Activated T-helper 1 cell treated with anti-CD3 and anti-CD28 coated beads, Interleukin-12 subunit alpha, Interleukin-12 subunit beta, Interleukin-2, Interleukin-4 antibody, amounts not matched to agents 30 ng/mL and 10 ng/mL and 1 ng/mL, durations not matched to agents 14 hours and 24 hours and 36 hours (primary cell): ENCODE data around the gene HSPA4. TPM values are rescaled to one million over a fixed set of nuclear protein-coding genes. Genes with fewer than 3 reads are reported as not detected.
"Not testable (repeated sequence)": the region's sequence is repeated elsewhere in the genome, so short reads cannot be mapped to it uniquely, and the experiment has no call there.

Source experiments
- DNase-seq: peaks from one replicate; pipeline ENCODE4 v3.0.0; 2021; ENCODE audit warnings: low spot score
- H3K27ac Mint-ChIP-seq: one replicate; pipeline ENCODE4 v1.8.0; 2021; ENCODE audit warnings: mild to moderate bottlenecking, mixed read lengths
- H3K27me3 Mint-ChIP-seq: one replicate; pipeline ENCODE4 v1.8.0; 2022; ENCODE audit warnings: mild to moderate bottlenecking, moderate library complexity, mixed read lengths; ENCODE audit not compliant: insufficient read depth
- H3K36me3 Mint-ChIP-seq: one replicate; pipeline ENCODE4 v1.8.0; 2021; ENCODE audit warnings: low read depth, mixed read lengths
- H3K4me1 Mint-ChIP-seq: one replicate; pipeline ENCODE4 v1.8.0; 2021; ENCODE audit warnings: low read depth, mixed read lengths
- H3K4me3 Mint-ChIP-seq: one replicate; pipeline ENCODE4 v1.8.0; 2021; ENCODE audit warnings: mild to moderate bottlenecking, moderate library complexity, mixed read lengths
- H3K9me3 Mint-ChIP-seq: one replicate; pipeline ENCODE4 v1.8.0; 2021; ENCODE audit warnings: mixed read lengths
- intact Hi-C: fragments of 100-400 bp; cut with micrococcal nuclease; formaldehyde crosslinking; loops from one replicate; pipeline ENCODE4 v1.15.1; 2024
- total RNA-seq: library from RNA; stranded (reverse); gene quantifications from 2 replicates; pipeline ENCODE4 v1.2.3, GENCODE V29; 2022

The HSPA4 gene
- 244 and 247 TPM in 2 replicates for total RNA-seq

GRCh38 chr5:133051542-133052316 is at the start of gene HSPA4:
Gene HSPA4, plus strand, starts transcription at chr5:133052013. Its CDS starts 238 bp downstream, at chr5:133052251.
- Mint-ChIP-seq H3K27ac (peak within 1 kb of the TSS; percentile 100), H3K36me3 (peaks cover 21% of the 10 kb centered on the region), H3K9me3 (no peaks in the 10 kb centered on the region), H3K27me3 (peaks cover 2% of the 10 kb centered on the region), H3K4me3 (peak within 1 kb of the TSS; percentile 96), H3K4me1 (peaks cover 46% of the 10 kb centered on the region)
- intact Hi-C loops, result loop anchor here (1.0 to 10.0 kb wide), 13 partner anchors 25 to 1687 kb away; partner anchors contain the start of genes AFF4, C5orf15, CAMLG and GDF9
- DNase-seq, result peak; percentile 96

- no peaks in the 10 kb centered on the region for H3K9me3 Mint-ChIP-seq
- no peaks in the 10 kb centered on the region for H3K27me3 Mint-ChIP-seq
- no peak overlapping the region for H3K27ac Mint-ChIP-seq
- intact Hi-C loops, result no loop called here
- no peaks in the 10 kb centered on the region for H3K4me1 Mint-ChIP-seq
- no peak for DNase-seq
- no peak overlapping the region for H3K4me3 Mint-ChIP-seq
- peaks cover 21% of the 10 kb centered on the region for H3K36me3 Mint-ChIP-seq
These were observed 45.2 kb upstream of the HSPA4 start for GRCh38 chr5:133006653-133007052.

- intact Hi-C loops, H3K9me3 Mint-ChIP-seq, H3K27ac Mint-ChIP-seq, H3K27me3 Mint-ChIP-seq, H3K4me1 Mint-ChIP-seq, H3K4me3 Mint-ChIP-seq, DNase-seq: not testable (repeated sequence)
- H3K36me3 Mint-ChIP-seq, result peaks cover 14% of the 10 kb centered on the region
These were observed 43.4 kb upstream of the HSPA4 start for GRCh38 chr5:133008455-133008854.

- peaks cover 22% of the 10 kb centered on the region for H3K36me3 Mint-ChIP-seq
- intact Hi-C loops, result no loop called here
- H3K27ac Mint-ChIP-seq, result no peak overlapping the region
- H3K4me3 Mint-ChIP-seq, result no peak overlapping the region
- no peaks in the 10 kb centered on the region for H3K27me3 Mint-ChIP-seq
- no peaks in the 10 kb centered on the region for H3K9me3 Mint-ChIP-seq
- DNase-seq, result no peak
- no peaks in the 10 kb centered on the region for H3K4me1 Mint-ChIP-seq
These were observed 36.3 kb upstream of the HSPA4 start for GRCh38 chr5:133015466-133015865.

- no peaks in the 10 kb centered on the region for H3K4me1 Mint-ChIP-seq
- H3K4me3 Mint-ChIP-seq, result no peak overlapping the region
- DNase-seq, result no peak
- no peaks in the 10 kb centered on the region for H3K9me3 Mint-ChIP-seq
- H3K27ac Mint-ChIP-seq, result no peak overlapping the region
- H3K36me3 Mint-ChIP-seq, result peaks cover 23% of the 10 kb centered on the region
- no peaks in the 10 kb centered on the region for H3K27me3 Mint-ChIP-seq
- intact Hi-C loops, result no loop called here
These were observed 33.8 kb upstream of the HSPA4 start for GRCh38 chr5:133017964-133018363.

GRCh38 chr5:133019471-133019870 is 32.3 kb upstream of the HSPA4 start:
- intact Hi-C loops, DNase-seq, H3K4me1 Mint-ChIP-seq, H3K27me3 Mint-ChIP-seq, H3K4me3 Mint-ChIP-seq, H3K9me3 Mint-ChIP-seq, H3K27ac Mint-ChIP-seq: not testable (repeated sequence)
- peaks cover 30% of the 10 kb centered on the region for H3K36me3 Mint-ChIP-seq

- H3K9me3 Mint-ChIP-seq, result no peaks in the 10 kb centered on the region
- H3K27me3 Mint-ChIP-seq, result peaks cover 4% of the 10 kb centered on the region
- H3K36me3 Mint-ChIP-seq, result peaks cover 15% of the 10 kb centered on the region
- peak within 1 kb of the TSS; percentile 93 for H3K27ac Mint-ChIP-seq
- DNase-seq, result peak; percentile 89
- peaks cover 23% of the 10 kb centered on the region for H3K4me1 Mint-ChIP-seq
- intact Hi-C loops, result loop anchor here (1.0 to 10.0 kb wide), 4 partner anchors 25 to 159 kb away; partner anchors contain the start of genes GDF9 and UQCRQ
- peak within 1 kb of the TSS; percentile 90 for H3K4me3 Mint-ChIP-seq
These were observed 25.8 kb upstream of the HSPA4 start, which contains the start of gene ZCCHC10 for GRCh38 chr5:133025804-133026663. Gene ZCCHC10, minus strand, starts transcription at chr5:133026549. Its CDS starts 12 bp downstream, at chr5:133026537.

GRCh38 chr5:133026664-133027153 is 25.1 kb upstream of the HSPA4 start:
- H3K4me1 Mint-ChIP-seq, result peaks cover 23% of the 10 kb centered on the region

GRCh38 chr5:133029416-133029815 is 22.4 kb upstream of the HSPA4 start:
- intact Hi-C loops, result loop anchor here (10.0 kb wide), 1 partner anchor 135 kb away; no protein-coding TSS in a partner anchor

More at GRCh38 chr5:133026664-133027153, 25.1 kb upstream of the HSPA4 start:
- intact Hi-C loops, result loop anchor here (1.0 to 10.0 kb wide), 4 partner anchors 25 to 160 kb away; partner anchors contain the start of genes GDF9 and UQCRQ
- Mint-ChIP-seq H3K27me3 (peaks cover 4% of the 10 kb centered on the region), H3K9me3 (no peaks in the 10 kb centered on the region), H3K36me3 (peaks cover 13% of the 10 kb centered on the region), H3K4me3 (peak overlapping the region; percentile 90), H3K27ac (peak overlapping the region; percentile 27)
- DNase-seq, result no peak

GRCh38 chr5:133030343-133031005 is 21.3 kb upstream of the HSPA4 start:
- no peaks in the 10 kb centered on the region for H3K9me3 Mint-ChIP-seq
- DNase-seq, result no peak
- no peak overlapping the region for H3K4me3 Mint-ChIP-seq
- intact Hi-C loops, result no loop called here
- H3K27ac Mint-ChIP-seq, result no peak overlapping the region
- peaks cover 11% of the 10 kb centered on the region for H3K27me3 Mint-ChIP-seq
- peaks cover 9% of the 10 kb centered on the region for H3K4me1 Mint-ChIP-seq
- peaks cover 3% of the 10 kb centered on the region for H3K36me3 Mint-ChIP-seq

More at GRCh38 chr5:133029416-133029815, 22.4 kb upstream of the HSPA4 start:
- H3K4me3 Mint-ChIP-seq, result no peak overlapping the region
- H3K36me3 Mint-ChIP-seq, result peaks cover 5% of the 10 kb centered on the region
- H3K4me1 Mint-ChIP-seq, result peaks cover 16% of the 10 kb centered on the region
- no peak overlapping the region for H3K27ac Mint-ChIP-seq
- H3K27me3 Mint-ChIP-seq, result peaks cover 9% of the 10 kb centered on the region
- H3K9me3 Mint-ChIP-seq, result no peaks in the 10 kb centered on the region
- DNase-seq, result no peak

GRCh38 chr5:133032852-133033742 is 18.7 kb upstream of the HSPA4 start:
- Mint-ChIP-seq H3K4me1 (no peaks in the 10 kb centered on the region), H3K27me3 (peaks cover 12% of the 10 kb centered on the region), H3K27ac (no peak overlapping the region), H3K36me3 (no peaks in the 10 kb centered on the region), H3K4me3 (no peak overlapping the region), H3K9me3 (no peaks in the 10 kb centered on the region)
- no peak for DNase-seq
- intact Hi-C loops, result no loop called here
